Ovary (tissue), 9 donors: Measurements from ENCODE around the gene LARP4. TPM values are rescaled to one million over a fixed set of nuclear protein-coding genes. Genes with fewer than 3 reads are reported as not detected.
"Not testable (repeated sequence)": the region's sequence is repeated elsewhere in the genome, so short reads cannot be mapped to it uniquely, and the experiment has no call there.

ENCODE experiments used
- DNase-seq, 5 donors: peaks; one replicate each; pipeline ENCODE4 v3.0.0-alpha.2; 2019 to 2020
- H3K27ac ChIP-seq, 2 donors: fragments of 200-600 bp; one replicate each; pipeline versions ENCODE4 v1.5.1 to v1.8.0; 2019 to 2022
- H3K27me3 ChIP-seq: fragments of 200-600 bp; one replicate; pipeline ENCODE4 v1.8.0; 2022
- H3K36me3 ChIP-seq: fragments of 200-600 bp; sonication (generic); one replicate; pipeline ENCODE4 v1.5.1; 2019
- H3K4me1 ChIP-seq: one replicate; pipeline ENCODE4 v1.8.1; 2013; ENCODE audit warnings: mild to moderate bottlenecking, moderate library complexity; ENCODE audit not compliant: insufficient read depth
- H3K4me3 ChIP-seq: fragments of 200-600 bp; sonication (generic); one replicate; pipeline ENCODE4 v1.5.1; 2017
- H3K9me3 ChIP-seq, 2 donors: fragments of 200-600 bp in 1 of 2; sonication (generic) in 1 of 2; one replicate each; pipeline versions ENCODE4 v1.5.1 to v1.8.1; 2013 to 2019; ENCODE audit warnings: mild to moderate bottlenecking in 1 of 2, moderate library complexity in 1 of 2
- CTCF ChIP-seq, 3 donors: fragments of 450-650 bp in 2 of 3; fragments of 200-600 bp in 1 of 3; IDR thresholded peaks; one replicate each; pipeline versions ENCODE4 v1.5.1 to v1.8.0; 2016 to 2022; ENCODE audit warnings: antibody characterized with exemption in 3 of 3, mild to moderate bottlenecking in 1 of 3
- EP300 ChIP-seq: sonication (generic); formaldehyde crosslinking; IDR thresholded peaks from one replicate; pipeline ENCODE4 v1.6.1; 2017; ENCODE audit warnings: antibody characterized with exemption
- POLR2A ChIP-seq: fragments of 450-650 bp; IDR thresholded peaks from one replicate; pipeline ENCODE4 v1.6.1; 2017; ENCODE audit warnings: antibody characterized with exemption, mild to moderate bottlenecking, moderate library complexity
- WGBS, 3 donors: extraction: QIAGEN DNeasy Blood & Tissue Kit in 1 of 3; methylation state at CpG; one replicate each; pipeline versions ENCODE4 v1.1.5 to v1.1.7; 2013 to 2017; 5-methylcytosine and 5-hydroxymethylcytosine counted together
- intact Hi-C, 4 donors: fragments of 100-400 bp; cut with DNase I; formaldehyde crosslinking; loops; one replicate each; pipeline versions ENCODE4 v1.11.0 to v1.15.1; 2022 to 2023
- polyA plus RNA-seq, 2 donors: library from polyadenylated mRNA; stranded (reverse); fragments of 200-250 nt in 1 of 2; fragments of 350-450 nt in 1 of 2; fragmentation: Illumina TruSeq in 1 of 2; extraction: RNeasy Lipid Tissue Mini Kit (QIAGEN cat#74804) in 1 of 2; gene quantifications; one replicate each; pipeline ENCODE4 v1.2.3, GENCODE V29; 2013 to 2014
- total RNA-seq, 7 donors: library from RNA; depleted of rRNA in 2 of 7; stranded (reverse); fragments of >200 nt in 2 of 7; fragmentation: NEBNext Ultra II Directional in 3 of 7; extraction: Animal tissue kit (Norgen Biotek cat#: 25700) in 3 of 7; gene quantifications; one replicate each; pipeline versions ENCODE4 v1.1.0 to v1.2.4, GENCODE V29; 2016 to 2023
- donor health status: DM: no; HTN: no; CAD: no; lungs with moderate emphysema.
- donor health status: DM: no; HTN: no; CAD: no.
- donor health status: Bipolar disorder and iron deficiency.
- donor health status: DM: yes; HTN: yes; CAD: no.
- donor health status: DM: no; HTN: no; CAD: no.
- donor health status: DM: yes; HTN: yes; CAD: no.

LARP4 gene
- total and polyA plus RNA-seq, 9 donors = 7.8 to 66.7 (median 46.6) TPM

- 24 to 31% (median 26%) methylated on average over 5 of the region's 5 CpGs for WGBS, 3 donors
- TF ChIP-seq POLR2A (no peak), CTCF (IDR thresholded peaks at IDR 0.05) (no peak), EP300 (no peak)
- Histone ChIP-seq H3K4me3 (no peak overlapping the region), H3K36me3 (no peaks in the 10 kb centered on the region), H3K4me1 (no peaks in the 10 kb centered on the region), H3K9me3 (no peaks in the 10 kb centered on the region), H3K27ac (no peak overlapping the region), H3K27me3 (no peaks in the 10 kb centered on the region)
- DNase-seq = no peak
- intact Hi-C loops = no loop called here
These were observed 13.2 kb upstream of the LARP4 start for GRCh38 chr12:50387487-50387886.

- Histone ChIP-seq H3K27me3 (no peaks in the 10 kb centered on the region), H3K4me1 (no peaks in the 10 kb centered on the region), H3K4me3 (no peak overlapping the region), H3K27ac (no peak overlapping the region), H3K36me3 (no peaks in the 10 kb centered on the region), H3K9me3 (no peaks in the 10 kb centered on the region)
- DNase-seq = no peak
- intact Hi-C loops = no loop called here
- WGBS, 3 donors = 59 to 76% (median 71%) methylated on average over 7 of the region's 7 CpGs
- TF ChIP-seq EP300 (no peak), CTCF (IDR thresholded peaks at IDR 0.05) (no peak), POLR2A (no peak)
These were observed 12.7 kb upstream of the LARP4 start for GRCh38 chr12:50387972-50388478.

GRCh38 chr12:50388793-50389192 is 11.9 kb upstream of the LARP4 start:
- 85 to 91% (median 90%) methylated on average over 10 of the region's 10 CpGs for WGBS, 3 donors
- intact Hi-C loops, H3K27me3 ChIP-seq, H3K4me1 ChIP-seq, H3K9me3 ChIP-seq, DNase-seq, H3K27ac ChIP-seq, H3K4me3 ChIP-seq, H3K36me3 ChIP-seq: not testable (repeated sequence)

- WGBS, 3 donors = 15 to 29% (median 22%) methylated on average over 3 of the region's 3 CpGs
- Histone ChIP-seq H3K27me3 (no peaks in the 10 kb centered on the region), H3K9me3 (no peaks in the 10 kb centered on the region), H3K4me3 (no peak overlapping the region), H3K4me1 (no peaks in the 10 kb centered on the region), H3K27ac (no peak overlapping the region), H3K36me3 (no peaks in the 10 kb centered on the region)
- no peak for DNase-seq
- TF ChIP-seq CTCF (IDR thresholded peaks at IDR 0.05) (no peak), EP300 (no peak), POLR2A (no peak)
- intact Hi-C loops = no loop called here
These were observed 10.4 kb upstream of the LARP4 start for GRCh38 chr12:50390316-50390741.

GRCh38 chr12:50394469-50395029 is 6.1 kb upstream of the LARP4 start:
- 79 to 89% (median 87%) methylated on average over 4 of the region's 4 CpGs for WGBS, 3 donors
- H3K4me3 ChIP-seq = no peak overlapping the region
- TF ChIP-seq POLR2A (no peak), EP300 (no peak), CTCF (IDR thresholded peaks at IDR 0.05) (no peak)
- H3K4me1 ChIP-seq = no peaks in the 10 kb centered on the region
- H3K27me3 ChIP-seq = no peaks in the 10 kb centered on the region
- no peaks in the 10 kb centered on the region for H3K36me3 ChIP-seq
- no peak overlapping the region for H3K27ac ChIP-seq
- no peak for DNase-seq
- intact Hi-C loops = no loop called here
- no peaks in the 10 kb centered on the region for H3K9me3 ChIP-seq
